SU-DHL-6 (cell line): ENCODE measurements around the gene PNPLA7.

Experiments
- H2AFZ ChIP-seq: fragments of 200-600 bp; sonication (generic); 2 replicates; pipeline ENCODE4 v1.6.1; 2014; ENCODE audit warnings: low read depth, mild to moderate bottlenecking, moderate library complexity, mixed read lengths, antibody characterized with exemption, low read length; ENCODE audit not compliant: severe bottlenecking
- H3F3A ChIP-seq: fragments of 200-600 bp; shearing (Covaris generic); 2 replicates; pipeline ENCODE4 v1.6.0; 2016; ENCODE audit warnings: antibody characterized with exemption, mild to moderate bottlenecking; ENCODE audit not compliant: insufficient read depth
- H3K27ac ChIP-seq: fragments of 200-600 bp; sonication (generic); 2 replicates; pipeline ENCODE4 v1.5.1; 2016; ENCODE audit warnings: low read depth, mild to moderate bottlenecking, low read length, moderate library complexity, mixed read lengths
- H3K27me3 ChIP-seq: fragments of 200-600 bp; sonication (generic), shearing (Covaris generic); 2 replicates; pipeline ENCODE4 v1.6.0; 2014; ENCODE audit warnings: mild to moderate bottlenecking, low read length
- H3K36me3 ChIP-seq: fragments of 200-600 bp; sonication (generic); 2 replicates; pipeline ENCODE4 v1.6.1; 2014; ENCODE audit warnings: mild to moderate bottlenecking, low read length, mixed read lengths
- H3K4me2 ChIP-seq: fragments of 300-600, 200-600 bp; shearing (Covaris generic), sonication (generic); 2 replicates; pipeline ENCODE4 v1.6.0; 2014; ENCODE audit warnings: low read length, low read depth, mild to moderate bottlenecking; ENCODE audit not compliant: poor library complexity, severe bottlenecking
- H3K4me3 ChIP-seq: fragments of 200-600 bp; sonication (generic); 2 replicates; pipeline ENCODE4 v1.5.1; 2014; ENCODE audit warnings: antibody characterized with exemption, low read length, mild to moderate bottlenecking, mixed read lengths; ENCODE audit not compliant: insufficient read depth, poor library complexity, severe bottlenecking
- H3K79me2 ChIP-seq: fragments of 200-600 bp; sonication (generic); 2 replicates; pipeline ENCODE4 v1.6.1; 2014; ENCODE audit warnings: mild to moderate bottlenecking, low read length, moderate library complexity; ENCODE audit not compliant: insufficient read depth
- H3K9ac ChIP-seq: fragments of 200-600 bp; sonication (generic); 2 replicates; pipeline ENCODE4 v1.7.0; 2014; ENCODE audit warnings: mild to moderate bottlenecking, low read length
- H3K9me2 ChIP-seq: fragments of 200-600 bp; sonication (generic); replicated peaks from 2 replicates; pipeline ENCODE4 v1.6.1; 2014; ENCODE audit warnings: low read length; ENCODE audit not compliant: insufficient read depth
- H3K9me3 ChIP-seq: fragments of 200-600 bp; sonication (generic); 2 replicates; pipeline ENCODE4 v1.6.1; 2014; ENCODE audit warnings: low read length, mixed read lengths; ENCODE audit not compliant: insufficient read depth
- H4K20me1 ChIP-seq: fragments of 200-600 bp; sonication (generic); 2 replicates; pipeline ENCODE4 v1.6.1; 2014; ENCODE audit warnings: low read depth, mild to moderate bottlenecking, antibody characterized with exemption, low read length, moderate library complexity, mixed read lengths
- CTCF ChIP-seq: fragments of 200-600 bp; sonication (generic); IDR thresholded peaks from one replicate; pipeline ENCODE4 v1.5.1; 2017; ENCODE audit warnings: antibody characterized with exemption, mild to moderate bottlenecking, low read length, moderate library complexity; ENCODE audit not compliant: insufficient read depth, poor library complexity, severe bottlenecking
- EZH2phosphoT487 ChIP-seq: fragments of 200-600 bp; sonication (generic), shearing (Covaris generic); conservative IDR thresholded peaks from 2 replicates; pipeline ENCODE4 v1.6.1; 2018; ENCODE audit warnings: mild to moderate bottlenecking, antibody characterized with exemption, low read length, moderate library complexity, mixed read lengths

The PNPLA7 gene

GRCh38 chr9:137589441-137590122, 39.4 kb upstream of the PNPLA7 start:
- Histone ChIP-seq H3K27ac (no peak overlapping the region; the same call in 1 of the 2 replicates), H3K4me3 (peak overlapping the region; percentile 52), H3K27me3 (no peaks in the 10 kb centered on the region), H3F3A (no peaks in the 10 kb centered on the region), H4K20me1 (0 out of 2 replicates have a peak, but pooled peaks cover 3% of the 10 kb centered on the region), H3K9me3 (no peaks in the 10 kb centered on the region), H3K79me2 (no peaks in the 10 kb centered on the region; the same call in 1 of the 2 replicates), H3K9me2 (no peaks in the 10 kb centered on the region), H3K9ac (peak overlapping the region; percentile 69), H3K36me3 (no peaks in the 10 kb centered on the region), H3K4me2 (peak overlapping the region; percentile 54), H2AFZ (no peak overlapping the region)
- no peak for TF ChIP-seq EZH2phosphoT487
- no peak for TF ChIP-seq CTCF

GRCh38 chr9:137588891-137589290, 38.7 kb upstream of the PNPLA7 start:
- H3K79me2 ChIP-seq, result no peaks in the 10 kb centered on the region; the same call in 1 of the 2 replicates
- H3K36me3 ChIP-seq, result no peaks in the 10 kb centered on the region
- no peak overlapping the region for H3K27ac ChIP-seq

GRCh38 chr9:137588311-137588710, 38.1 kb upstream of the PNPLA7 start:
- Histone ChIP-seq H3K36me3 (no peaks in the 10 kb centered on the region), H3K4me2 (no peak overlapping the region), H3K79me2 (no peaks in the 10 kb centered on the region; the same call in 1 of the 2 replicates), H3K9me2 (no peaks in the 10 kb centered on the region), H3K4me3 (no peak overlapping the region), H4K20me1 (0 out of 2 replicates have a peak, but pooled peaks cover 3% of the 10 kb centered on the region), H3K27ac (no peak overlapping the region), H2AFZ (no peak overlapping the region), H3K9me3 (no peaks in the 10 kb centered on the region), H3K9ac (no peak overlapping the region; the same call in 1 of the 2 replicates), H3K27me3 (no peaks in the 10 kb centered on the region), H3F3A (no peaks in the 10 kb centered on the region)
- TF ChIP-seq EZH2phosphoT487, result no peak
- TF ChIP-seq CTCF, result no peak

More at GRCh38 chr9:137588891-137589290, 38.7 kb upstream of the PNPLA7 start:
- no peaks in the 10 kb centered on the region for H3K27me3 ChIP-seq
- peak overlapping the region; percentile 52 for H3K4me3 ChIP-seq
- no peak overlapping the region for H2AFZ ChIP-seq
- H3F3A ChIP-seq, result no peaks in the 10 kb centered on the region
- H4K20me1 ChIP-seq, result 0 out of 2 replicates have a peak, but pooled peaks cover 3% of the 10 kb centered on the region
- peak overlapping the region; percentile 54 for H3K4me2 ChIP-seq
- TF ChIP-seq CTCF (no peak), EZH2phosphoT487 (no peak)
- H3K9me2 ChIP-seq, result no peaks in the 10 kb centered on the region
- H3K9ac ChIP-seq, result peak overlapping the region; percentile 69
- H3K9me3 ChIP-seq, result no peaks in the 10 kb centered on the region
